ENCODE data around the gene ADAMTSL1. TPM values are rescaled to one million over a fixed set of nuclear protein-coding genes. Genes with fewer than 3 reads are reported as not detected.

Gene ADAMTSL1
- total RNA-seq, 1 experiment from 2014 or later, result not detected

DNA sequence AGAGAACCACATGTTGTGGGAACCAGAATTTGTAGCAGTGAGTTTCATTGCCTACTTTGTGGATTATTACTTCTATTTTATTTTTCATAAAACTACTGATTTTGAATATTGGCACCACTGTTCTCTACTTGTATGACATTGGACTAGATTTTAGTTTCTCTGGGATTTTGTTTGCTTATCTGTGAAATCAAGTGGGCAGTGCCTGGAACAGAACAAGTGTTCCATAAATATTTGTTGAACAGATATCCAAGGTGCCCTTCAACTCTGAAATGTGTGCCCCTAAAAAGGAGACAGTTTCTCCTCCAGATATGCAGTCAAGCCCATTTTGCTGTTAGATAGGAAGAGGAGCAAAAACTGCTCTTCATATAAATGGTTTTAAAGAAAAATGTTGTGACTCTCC lies 42.6 kb downstream of the ADAMTSL1 start:
- Histone ChIP-seq H3K4me3 (replicated peaks in 1 of 2; ENCODE audit: low read depth in 1 of 2, low read length in 2 of 2) (no peak overlapping the region), H3K27ac (ENCODE audit: low read depth, low read length) (no peak overlapping the region), H3K9me3 (ENCODE audit: control insufficient read depth in 1 of 2, insufficient read depth in 1 of 2, low read depth in 1 of 2, low read length in 2 of 2) (no peaks in the 10 kb centered on the region), H2AFZ (ENCODE audit: low read depth, low read length, poor library complexity, severe bottlenecking) (no peak overlapping the region), H3K9ac (ENCODE audit: low read length) (no peak overlapping the region), H3K4me1 (ENCODE audit: control insufficient read depth in 1 of 2, insufficient read depth in 2 of 2, low read length in 2 of 2) (no peaks in the 10 kb centered on the region), H4K20me1 (ENCODE audit: insufficient read depth) (no peaks in the 10 kb centered on the region), H3K4me2 (ENCODE audit: low read length) (no peak overlapping the region), H3K79me2 (ENCODE audit: insufficient read depth, low read length) (no peaks in the 10 kb centered on the region), H3K27me3 (ENCODE audit: insufficient read depth, low read length) (no peaks in the 10 kb centered on the region), H3K9me2 (ENCODE audit: insufficient read depth) (no peaks in the 10 kb centered on the region), H3K36me3 (ENCODE audit: control insufficient read depth in 1 of 2, insufficient read depth in 2 of 2, low read length in 2 of 2) (no peaks in the 10 kb centered on the region)
- CTCF ChIA-PET, result no interaction called here
- POLR2A ChIA-PET, result no interaction called here
- RAD21 ChIA-PET (ENCODE audit: low non-redundant PET in 1 of 2, low total read pairs in 2 of 2, uncharacterized antibody in 2 of 2, unreplicated experiment in 2 of 2), result no interaction called here
- no TSS peak for BruUV-seq (replicated peaks)
- intact Hi-C loops (cut with micrococcal nuclease), result no loop called here
- DNase-seq (ENCODE audit: low read depth, low spot score) (no peak), ATAC-seq (no peak)
- TF ChIP-seq, protein P1, sequence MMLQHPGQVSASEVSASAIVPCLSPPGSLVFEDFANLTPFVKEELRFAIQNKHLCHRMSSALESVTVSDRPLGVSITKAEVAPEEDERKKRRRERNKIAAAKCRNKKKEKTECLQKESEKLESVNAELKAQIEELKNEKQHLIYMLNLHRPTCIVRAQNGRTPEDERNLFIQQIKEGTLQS (IDR thresholded peaks at IDR 0.05), result no peak
- TF ChIP-seq CEBPB (IDR thresholded peaks at IDR 0.05; ENCODE audit: low read depth), result no peak
- TF ChIP-seq, protein P2, sequence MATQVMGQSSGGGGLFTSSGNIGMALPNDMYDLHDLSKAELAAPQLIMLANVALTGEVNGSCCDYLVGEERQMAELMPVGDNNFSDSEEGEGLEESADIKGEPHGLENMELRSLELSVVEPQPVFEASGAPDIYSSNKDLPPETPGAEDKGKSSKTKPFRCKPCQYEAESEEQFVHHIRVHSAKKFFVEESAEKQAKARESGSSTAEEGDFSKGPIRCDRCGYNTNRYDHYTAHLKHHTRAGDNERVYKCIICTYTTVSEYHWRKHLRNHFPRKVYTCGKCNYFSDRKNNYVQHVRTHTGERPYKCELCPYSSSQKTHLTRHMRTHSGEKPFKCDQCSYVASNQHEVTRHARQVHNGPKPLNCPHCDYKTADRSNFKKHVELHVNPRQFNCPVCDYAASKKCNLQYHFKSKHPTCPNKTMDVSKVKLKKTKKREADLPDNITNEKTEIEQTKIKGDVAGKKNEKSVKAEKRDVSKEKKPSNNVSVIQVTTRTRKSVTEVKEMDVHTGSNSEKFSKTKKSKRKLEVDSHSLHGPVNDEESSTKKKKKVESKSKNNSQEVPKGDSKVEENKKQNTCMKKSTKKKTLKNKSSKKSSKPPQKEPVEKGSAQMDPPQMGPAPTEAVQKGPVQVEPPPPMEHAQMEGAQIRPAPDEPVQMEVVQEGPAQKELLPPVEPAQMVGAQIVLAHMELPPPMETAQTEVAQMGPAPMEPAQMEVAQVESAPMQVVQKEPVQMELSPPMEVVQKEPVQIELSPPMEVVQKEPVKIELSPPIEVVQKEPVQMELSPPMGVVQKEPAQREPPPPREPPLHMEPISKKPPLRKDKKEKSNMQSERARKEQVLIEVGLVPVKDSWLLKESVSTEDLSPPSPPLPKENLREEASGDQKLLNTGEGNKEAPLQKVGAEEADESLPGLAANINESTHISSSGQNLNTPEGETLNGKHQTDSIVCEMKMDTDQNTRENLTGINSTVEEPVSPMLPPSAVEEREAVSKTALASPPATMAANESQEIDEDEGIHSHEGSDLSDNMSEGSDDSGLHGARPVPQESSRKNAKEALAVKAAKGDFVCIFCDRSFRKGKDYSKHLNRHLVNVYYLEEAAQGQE (IDR thresholded peaks at IDR 0.05; ENCODE audit: low read depth), result no peak
- TF ChIP-seq FOSL1 (IDR thresholded peaks at IDR 0.05; ENCODE audit: low read depth), result no peak
- TF ChIP-seq CBX3 (IDR thresholded peaks at IDR 0.05; ENCODE audit: low read depth), result no peak
- TF ChIP-seq JUND (IDR thresholded peaks at IDR 0.05), result no peak
- TF ChIP-seq SP1 (IDR thresholded peaks at IDR 0.05; ENCODE audit: low read depth), result no peak
- TF ChIP-seq SIN3A (IDR thresholded peaks at IDR 0.05; ENCODE audit: low read depth), result no peak
- TF ChIP-seq EGR1 (IDR thresholded peaks at IDR 0.05; ENCODE audit: low read depth), result no peak
- TF ChIP-seq, protein P3, sequence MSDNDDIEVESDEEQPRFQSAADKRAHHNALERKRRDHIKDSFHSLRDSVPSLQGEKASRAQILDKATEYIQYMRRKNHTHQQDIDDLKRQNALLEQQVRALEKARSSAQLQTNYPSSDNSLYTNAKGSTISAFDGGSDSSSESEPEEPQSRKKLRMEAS (IDR thresholded peaks at IDR 0.05), result no peak
